Mucosa of stomach (tissue), 1 donor: Measurements from ENCODE around the gene MRPL16.
A peak's percentile ranks its signal among the peaks of the same experiment; 100 is the strongest.

Source experiments
- H3K27me3 ChIP-seq: one replicate; pipeline ENCODE4 v1.7.0; 2013; ENCODE audit warnings: mild to moderate bottlenecking, low read length; ENCODE audit not compliant: control insufficient read depth, insufficient read depth
- H3K36me3 ChIP-seq: one replicate; pipeline ENCODE4 v1.7.0; 2013; ENCODE audit warnings: low read length; ENCODE audit not compliant: control insufficient read depth, insufficient read depth
- H3K4me1 ChIP-seq: one replicate; pipeline ENCODE4 v1.7.0; 2013; ENCODE audit warnings: mild to moderate bottlenecking, low read length; ENCODE audit not compliant: control insufficient read depth, insufficient read depth
- H3K4me3 ChIP-seq: one replicate; pipeline ENCODE4 v1.7.0; 2013; ENCODE audit warnings: low read length
- H3K9ac ChIP-seq: one replicate; pipeline ENCODE4 v1.7.0; 2013; ENCODE audit warnings: mild to moderate bottlenecking, low read length, moderate library complexity
- H3K9me3 ChIP-seq: one replicate; pipeline ENCODE4 v1.7.0; 2013; ENCODE audit warnings: mild to moderate bottlenecking, low read length, moderate library complexity; ENCODE audit not compliant: control insufficient read depth
- donor health status: Pancreatic carcinoma.

MRPL16 gene

DNA sequence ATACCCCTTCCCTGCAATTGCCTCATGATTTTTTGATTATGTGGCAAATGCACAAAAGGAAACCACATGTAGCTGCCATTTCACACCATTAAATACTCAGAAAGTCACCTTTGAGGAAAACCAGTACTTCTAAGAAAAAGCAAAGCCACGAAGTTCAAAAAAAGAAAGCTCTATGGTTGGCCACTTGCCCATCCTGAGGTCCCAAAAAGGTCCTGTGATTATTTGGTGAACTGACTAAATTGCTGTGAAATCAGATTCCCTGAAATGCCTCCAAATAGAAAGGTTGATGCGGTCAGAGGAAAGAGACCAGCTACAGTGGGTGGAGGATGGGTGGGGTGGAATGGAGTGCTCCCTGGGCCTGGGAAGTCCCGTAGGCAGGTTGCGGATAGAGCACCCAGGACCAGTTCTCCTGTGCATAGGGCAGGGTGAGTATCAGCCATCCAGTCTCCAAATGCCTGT, 26.9 kb downstream of the MRPL16 start:
- H3K27me3 ChIP-seq: no peaks in the 10 kb centered on the region
- no peak overlapping the region for H3K9ac ChIP-seq
- no peaks in the 10 kb centered on the region for H3K36me3 ChIP-seq
- no peak overlapping the region for H3K4me3 ChIP-seq
- H3K4me1 ChIP-seq: peaks cover 34% of the 10 kb centered on the region
- H3K9me3 ChIP-seq: no peaks in the 10 kb centered on the region

DNA sequence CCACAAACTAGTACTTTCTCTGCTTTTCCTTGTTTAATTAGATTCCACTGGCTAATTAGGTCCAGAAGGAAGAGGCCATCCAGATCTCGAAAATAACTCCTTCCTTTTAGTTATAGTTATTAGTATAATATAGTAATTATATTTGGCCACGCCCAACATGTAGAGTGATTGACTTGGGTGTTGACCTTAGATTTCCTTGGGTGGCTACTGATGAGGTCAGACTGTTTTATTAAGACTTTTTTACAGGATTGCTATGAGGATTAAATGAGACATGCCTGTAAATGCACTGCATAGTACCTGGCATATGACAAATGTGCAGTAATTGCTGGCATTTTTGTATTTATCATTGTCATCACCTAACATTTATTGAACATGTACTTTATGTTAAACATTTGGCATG, 28.5 kb downstream of the MRPL16 start:
- Histone ChIP-seq H3K27me3 (no peaks in the 10 kb centered on the region), H3K4me1 (peaks cover 42% of the 10 kb centered on the region), H3K4me3 (no peak overlapping the region), H3K36me3 (no peaks in the 10 kb centered on the region), H3K9me3 (no peaks in the 10 kb centered on the region), H3K9ac (no peak overlapping the region)

DNA sequence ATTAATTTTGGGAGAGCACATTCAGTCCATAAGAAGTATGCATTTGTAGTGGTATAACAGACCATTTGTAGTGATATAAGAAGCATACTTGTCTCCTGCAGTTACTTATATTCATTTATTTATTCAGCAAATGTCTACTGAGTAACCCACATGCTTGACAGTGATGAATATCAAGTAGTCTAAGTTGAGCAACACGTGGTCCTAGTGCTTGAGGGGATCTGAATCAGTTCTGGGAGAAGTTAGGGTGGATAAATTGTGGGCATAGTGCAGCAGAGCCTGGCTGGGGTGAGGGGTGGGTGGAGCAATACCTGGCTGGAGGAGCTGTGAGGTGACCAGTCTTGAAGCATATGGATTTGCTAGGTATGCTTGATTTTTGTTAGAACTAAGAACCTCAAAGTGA, 31.1 kb downstream of the MRPL16 start:
- no peaks in the 10 kb centered on the region for H3K27me3 ChIP-seq
- no peak overlapping the region for H3K9ac ChIP-seq
- H3K4me1 ChIP-seq: peaks cover 49% of the 10 kb centered on the region
- no peaks in the 10 kb centered on the region for H3K36me3 ChIP-seq
- H3K4me3 ChIP-seq: no peak overlapping the region
- H3K9me3 ChIP-seq: no peaks in the 10 kb centered on the region

DNA sequence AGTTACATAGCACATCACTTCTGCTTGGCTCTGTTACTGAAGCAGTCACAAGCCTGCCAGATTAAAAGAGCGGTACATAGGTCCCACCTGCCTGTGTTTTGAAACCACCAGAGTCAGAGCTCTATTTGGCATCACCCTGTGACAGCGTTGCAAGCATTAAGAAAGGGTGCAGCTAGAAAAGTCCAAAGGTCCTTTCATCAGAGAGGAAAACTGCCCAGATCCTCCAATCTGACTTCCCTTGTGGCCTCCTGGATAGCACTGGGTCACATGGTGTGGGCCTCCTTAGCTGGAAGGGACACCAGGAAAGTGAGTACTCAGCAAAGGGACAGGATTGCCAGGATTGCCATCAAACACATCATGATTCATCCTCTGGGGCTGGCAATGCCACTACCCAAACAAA, 32.5 kb downstream of the MRPL16 start:
- Histone ChIP-seq H3K4me1 (peaks cover 49% of the 10 kb centered on the region), H3K9me3 (no peaks in the 10 kb centered on the region), H3K4me3 (no peak overlapping the region), H3K36me3 (no peaks in the 10 kb centered on the region), H3K27me3 (no peaks in the 10 kb centered on the region), H3K9ac (peak overlapping the region; percentile 17)

DNA sequence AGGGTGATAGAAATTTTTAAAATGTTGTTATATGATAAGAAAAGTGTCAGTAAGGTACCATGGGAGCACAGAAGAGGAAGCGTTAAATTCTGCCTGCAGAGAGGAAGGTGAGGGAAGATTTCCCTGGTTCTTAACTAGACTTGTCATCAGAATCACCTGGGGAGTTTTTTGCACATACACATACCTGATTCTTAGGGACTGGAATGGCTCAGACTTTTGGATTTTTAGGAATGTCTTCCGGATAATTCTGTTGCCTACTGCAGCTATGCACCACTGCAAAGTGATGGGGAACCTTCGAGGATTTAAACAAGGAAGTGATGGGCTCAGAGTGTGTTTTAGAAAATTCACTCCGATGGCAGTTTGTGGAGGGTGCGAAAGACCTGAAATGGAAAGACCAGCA, 33.5 kb downstream of the MRPL16 start:
- no peaks in the 10 kb centered on the region for H3K36me3 ChIP-seq
- H3K9me3 ChIP-seq: no peaks in the 10 kb centered on the region
- peak overlapping the region; percentile 17 for H3K9ac ChIP-seq
- H3K4me1 ChIP-seq: peaks cover 60% of the 10 kb centered on the region
- no peak overlapping the region for H3K4me3 ChIP-seq
- H3K27me3 ChIP-seq: no peaks in the 10 kb centered on the region

DNA sequence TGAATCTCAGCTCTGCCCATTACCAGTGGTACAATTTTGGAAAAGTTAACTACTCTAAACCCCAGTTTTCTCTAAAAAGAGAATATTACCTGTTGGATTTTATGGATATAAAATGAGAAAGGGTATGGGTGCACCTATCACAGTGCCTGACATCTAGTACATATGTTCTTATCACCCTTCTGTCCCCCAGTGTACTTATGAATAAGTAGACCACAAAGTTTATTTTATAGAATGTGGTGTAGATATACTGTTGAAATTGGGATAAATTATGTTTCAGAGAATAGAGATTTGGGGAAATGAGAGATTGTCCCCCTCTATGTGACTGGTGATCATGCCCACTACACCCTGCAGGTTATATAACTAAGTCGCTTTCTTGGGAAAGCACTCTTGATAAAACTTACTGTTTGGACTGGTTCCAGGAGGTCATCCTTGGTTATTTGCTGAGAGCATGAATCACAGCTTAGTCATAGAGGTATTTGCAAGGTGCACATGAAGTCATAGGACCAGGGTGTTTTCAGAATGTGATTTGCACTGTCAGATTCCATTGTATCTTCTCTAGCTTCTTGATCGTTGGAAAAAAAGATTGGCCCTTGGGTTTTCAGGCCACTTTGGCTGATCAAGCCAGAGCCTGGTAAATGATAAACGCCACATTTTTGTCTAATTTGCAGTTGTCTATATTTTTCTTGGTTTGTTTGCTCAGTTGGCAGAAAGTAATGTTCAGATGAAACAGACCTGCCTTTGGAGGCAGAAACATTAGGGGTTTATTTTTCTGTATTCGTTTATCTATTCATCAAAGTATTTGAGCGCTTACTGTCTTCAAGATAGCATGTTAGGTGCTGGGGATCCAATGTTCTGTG, 34.1 kb downstream of the MRPL16 start:
- no peaks in the 10 kb centered on the region for H3K27me3 ChIP-seq
- no peaks in the 10 kb centered on the region for H3K9me3 ChIP-seq
- peaks cover 66% of the 10 kb centered on the region for H3K4me1 ChIP-seq
- no peak overlapping the region for H3K9ac ChIP-seq
- no peaks in the 10 kb centered on the region for H3K36me3 ChIP-seq
- no peak overlapping the region for H3K4me3 ChIP-seq

DNA sequence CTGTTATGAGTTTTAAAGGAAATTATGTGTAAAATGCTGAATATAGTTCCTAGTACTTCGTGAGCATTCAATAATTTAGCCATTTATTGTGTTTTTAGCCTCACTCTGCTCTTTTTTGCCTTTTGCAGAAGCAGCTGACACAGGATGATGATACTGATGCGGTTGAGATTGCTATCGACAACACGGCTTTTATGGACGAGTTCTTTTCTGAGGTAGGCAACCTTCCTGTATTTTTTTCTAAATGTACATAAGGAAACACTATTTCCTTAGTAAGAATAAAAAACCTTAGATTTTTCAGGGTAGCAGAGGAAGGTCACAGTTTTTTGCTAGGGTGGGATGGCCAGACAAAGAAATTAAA, 37.5 kb downstream of the MRPL16 start:
- Histone ChIP-seq H3K9ac (no peak overlapping the region), H3K9me3 (no peaks in the 10 kb centered on the region), H3K4me1 (peaks cover 58% of the 10 kb centered on the region), H3K36me3 (no peaks in the 10 kb centered on the region), H3K27me3 (no peaks in the 10 kb centered on the region), H3K4me3 (no peak overlapping the region)

DNA sequence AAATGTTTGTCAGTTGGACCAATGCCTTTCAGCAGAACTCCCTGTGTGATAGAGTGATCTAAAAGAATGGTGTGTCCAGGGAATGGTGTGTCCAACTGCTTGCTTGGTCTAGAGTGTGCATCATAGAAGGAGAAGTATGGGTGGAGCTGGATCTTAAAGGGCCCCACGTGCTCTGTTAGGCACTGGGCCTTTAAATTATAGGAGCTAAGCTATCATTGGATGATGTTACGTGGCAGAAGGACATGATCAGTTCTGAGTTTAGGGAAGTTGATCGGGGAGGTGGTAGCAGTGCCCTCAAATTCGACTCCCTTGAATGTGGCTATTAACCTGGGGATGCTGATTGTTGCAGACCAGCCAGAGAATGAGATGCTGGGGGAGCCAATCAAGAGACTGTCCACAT, 39.0 kb downstream of the MRPL16 start:
- Histone ChIP-seq H3K4me3 (no peak overlapping the region), H3K27me3 (no peaks in the 10 kb centered on the region), H3K36me3 (no peaks in the 10 kb centered on the region), H3K9ac (no peak overlapping the region), H3K4me1 (peaks cover 57% of the 10 kb centered on the region), H3K9me3 (no peaks in the 10 kb centered on the region)

DNA sequence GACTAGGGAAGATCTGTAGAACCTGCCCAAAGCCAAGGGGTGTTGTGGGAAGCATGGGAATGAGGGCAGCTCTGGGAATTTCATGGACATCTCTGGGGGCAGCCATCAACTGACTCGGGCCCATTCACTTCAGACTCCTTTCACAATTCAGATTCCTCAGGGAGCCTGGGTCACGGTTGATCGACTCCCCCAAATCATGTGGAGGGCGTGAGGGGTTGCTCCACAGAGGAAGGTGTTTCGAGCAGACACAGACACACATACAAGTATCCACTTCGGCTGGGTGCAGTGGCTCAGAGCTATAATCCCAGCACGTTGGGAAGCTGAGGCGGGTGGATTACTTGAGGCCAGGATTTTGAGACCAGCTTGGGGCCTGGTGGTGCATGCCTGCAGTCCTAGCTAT, 39.7 kb downstream of the MRPL16 start:
- Histone ChIP-seq H3K27me3 (no peaks in the 10 kb centered on the region), H3K9me3 (no peaks in the 10 kb centered on the region), H3K4me3 (no peak overlapping the region), H3K4me1 (peaks cover 59% of the 10 kb centered on the region), H3K36me3 (no peaks in the 10 kb centered on the region), H3K9ac (no peak overlapping the region)

DNA sequence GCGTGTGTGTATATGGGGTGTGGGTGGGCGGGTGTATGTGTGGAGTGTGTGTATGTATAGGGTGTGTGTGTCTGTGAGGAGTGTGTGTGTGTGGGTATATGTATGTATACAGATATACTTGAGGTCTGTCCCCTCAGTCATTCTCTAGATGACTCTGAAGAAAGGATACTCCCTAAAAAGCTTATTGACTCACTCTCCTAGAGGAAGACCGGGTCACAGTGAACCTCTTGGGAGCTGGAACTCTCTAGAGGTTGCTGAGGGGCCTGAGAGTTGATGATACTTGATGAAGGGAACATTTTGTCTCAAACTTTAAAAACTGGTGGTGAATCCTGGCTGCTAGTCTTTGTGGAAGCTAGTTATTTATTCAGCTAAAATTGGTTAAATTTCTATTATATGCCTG, 40.3 kb downstream of the MRPL16 start:
- no peaks in the 10 kb centered on the region for H3K27me3 ChIP-seq
- H3K36me3 ChIP-seq: no peaks in the 10 kb centered on the region
- peaks cover 59% of the 10 kb centered on the region for H3K4me1 ChIP-seq
- H3K9ac ChIP-seq: no peak overlapping the region
- H3K9me3 ChIP-seq: no peaks in the 10 kb centered on the region
- H3K4me3 ChIP-seq: no peak overlapping the region

DNA sequence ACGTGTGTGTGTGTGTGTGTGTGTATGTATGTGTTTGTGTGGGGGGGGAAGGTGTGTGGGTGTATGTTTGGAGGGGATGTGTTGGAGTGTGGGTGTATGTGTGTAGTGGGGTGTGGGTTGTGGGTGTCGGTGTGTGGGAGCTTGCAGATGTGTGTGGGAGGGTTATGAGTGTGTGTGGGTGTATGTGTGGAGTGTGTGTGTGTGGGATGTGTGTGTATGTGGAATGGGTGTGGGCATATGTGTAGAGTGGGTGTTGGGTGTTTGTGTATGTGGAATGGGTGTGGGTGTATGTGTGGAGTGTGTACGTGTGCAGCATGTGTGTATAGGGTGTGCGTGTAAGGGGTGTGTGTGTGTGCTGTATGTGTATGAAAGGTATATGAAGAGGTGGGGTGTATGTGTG, 40.8 kb downstream of the MRPL16 start:
- Histone ChIP-seq H3K9me3 (no peaks in the 10 kb centered on the region), H3K4me1 (peaks cover 60% of the 10 kb centered on the region), H3K9ac (no peak overlapping the region), H3K36me3 (no peaks in the 10 kb centered on the region), H3K4me3 (no peak overlapping the region), H3K27me3 (no peaks in the 10 kb centered on the region)

DNA sequence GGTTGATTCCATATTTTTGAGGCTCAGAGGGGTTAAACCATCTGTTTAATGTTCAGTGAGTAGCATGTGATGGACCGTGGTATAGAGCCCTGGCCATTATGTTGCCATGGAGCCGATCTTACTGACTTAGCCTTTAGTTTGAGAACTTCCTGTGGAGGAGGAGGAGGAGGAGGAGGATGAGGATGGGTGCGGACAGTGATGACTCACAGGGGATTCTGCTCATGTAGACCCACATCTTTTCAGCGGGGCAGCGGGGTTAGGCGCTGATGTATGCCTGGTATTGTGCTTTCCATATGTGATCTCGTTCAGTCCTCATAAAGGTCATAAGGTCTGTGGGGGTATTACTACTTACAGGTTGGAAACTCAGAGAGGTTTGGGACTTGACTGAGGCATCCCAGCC, 41.5 kb downstream of the MRPL16 start:
- Histone ChIP-seq H3K4me1 (peaks cover 60% of the 10 kb centered on the region), H3K27me3 (no peaks in the 10 kb centered on the region), H3K36me3 (no peaks in the 10 kb centered on the region), H3K9ac (no peak overlapping the region), H3K4me3 (no peak overlapping the region), H3K9me3 (no peaks in the 10 kb centered on the region)

DNA sequence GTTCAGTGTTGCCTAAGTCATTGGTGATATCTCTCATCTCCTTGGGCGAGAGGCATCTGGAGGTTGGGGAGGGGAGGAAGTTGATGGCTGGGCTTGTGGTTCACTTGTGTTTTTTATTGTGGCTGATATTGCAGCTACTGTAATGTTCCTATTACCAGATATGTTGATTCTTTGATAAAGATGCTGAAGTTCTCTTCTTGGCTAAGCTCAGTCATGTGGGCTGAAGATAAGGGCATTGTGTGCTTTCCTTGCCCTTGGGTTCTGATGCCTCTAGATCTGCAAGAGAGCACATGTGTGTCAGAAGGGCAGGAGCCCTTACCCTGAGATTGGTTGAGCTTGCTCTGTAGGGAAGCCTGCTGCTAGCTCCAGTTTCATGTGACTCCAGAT, 43.4 kb downstream of the MRPL16 start:
- peaks cover 51% of the 10 kb centered on the region for H3K4me1 ChIP-seq
- H3K9ac ChIP-seq: no peak overlapping the region
- H3K27me3 ChIP-seq: no peaks in the 10 kb centered on the region
- H3K4me3 ChIP-seq: no peak overlapping the region
- no peaks in the 10 kb centered on the region for H3K9me3 ChIP-seq
- no peaks in the 10 kb centered on the region for H3K36me3 ChIP-seq
